Right atrium auricular region (tissue), 2 donors: ENCODE data around the gene SOBP. TPM values are rescaled to one million over a fixed set of nuclear protein-coding genes. Genes with fewer than 3 reads are reported as not detected.

Source experiments
- DNase-seq: peaks from one replicate; pipeline ENCODE4 v3.0.0-alpha.2; 2019; ENCODE audit warnings: low spot score
- H3K27ac ChIP-seq, 2 donors: fragments of 200-600 bp; sonication (generic); 1 replicate in 1 of 2; 2 replicates in 1 of 2; pipeline ENCODE4 v1.5.1; 2016 to 2019
- H3K27me3 ChIP-seq, 2 donors: fragments of 200-600 bp; sonication (generic); one replicate each; pipeline versions ENCODE4 v1.5.1 to v1.6.0; 2017 to 2019
- H3K36me3 ChIP-seq: fragments of 200-600 bp; sonication (generic); one replicate; pipeline ENCODE4 v1.5.1; 2016
- H3K4me1 ChIP-seq, 2 donors: fragments of 200-600 bp; sonication (generic); one replicate each; pipeline versions ENCODE4 v1.5.1 to v1.6.0; 2017 to 2019
- H3K4me3 ChIP-seq, 2 donors: fragments of 200-600 bp; sonication (generic); 1 replicate in 1 of 2; 2 replicates in 1 of 2; pipeline ENCODE4 v1.5.1; 2017 to 2019; ENCODE audit warnings: mild to moderate bottlenecking in 1 of 2, moderate library complexity in 1 of 2
- H3K9me3 ChIP-seq, 2 donors: fragments of 200-600 bp; sonication (generic); one replicate each; pipeline ENCODE4 v1.5.1; 2019
- CTCF ChIP-seq, 2 donors: fragments of 200-600 bp; sonication (generic); IDR thresholded peaks; one replicate each; pipeline ENCODE4 v1.5.1; 2019; ENCODE audit warnings: antibody characterized with exemption in 2 of 2
- total RNA-seq, 2 donors: library from RNA; depleted of rRNA; stranded (reverse); fragments of >200 nt; gene quantifications; one replicate each; pipeline ENCODE4 v1.1.0, GENCODE V29; 2016

SOBP gene
- total RNA-seq, 2 donors from 2014 or later = 8.2 to 8.5 TPM

- H3K4me3 ChIP-seq = peak overlapping the region; percentile 80 to 81
- TF ChIP-seq CTCF (IDR thresholded peaks at IDR 0.05) = no peak
- no peaks in the 10 kb centered on the region for H3K27me3 ChIP-seq
- no peaks in the 10 kb centered on the region for H3K36me3 ChIP-seq
- no peaks in the 10 kb centered on the region for H3K9me3 ChIP-seq
- peak overlapping the region; percentile 91 for H3K27ac ChIP-seq
- peak; percentile 78 for DNase-seq
- H3K4me1 ChIP-seq = peaks cover 0 to 58% of the 10 kb centered on the region in 2 donors
These were observed 1.3 kb downstream of the SOBP start for GRCh38 chr6:107491138-107491609.

GRCh38 chr6:107491760-107492660 lies 2.1 kb downstream of the SOBP start:
- H3K4me3 ChIP-seq = peak overlapping the region; percentile 80 to 81
- H3K36me3 ChIP-seq = no peaks in the 10 kb centered on the region
- H3K4me1 ChIP-seq = peaks cover 0 to 66% of the 10 kb centered on the region in 2 donors
- peak overlapping the region; percentile 91 for H3K27ac ChIP-seq
- TF ChIP-seq CTCF (IDR thresholded peaks at IDR 0.05) = no peak
- DNase-seq = peak; percentile 67
- no peaks in the 10 kb centered on the region for H3K9me3 ChIP-seq
- no peaks in the 10 kb centered on the region for H3K27me3 ChIP-seq

- no peaks in the 10 kb centered on the region for H3K36me3 ChIP-seq
- peak overlapping the region; percentile 91 for H3K27ac ChIP-seq
- DNase-seq = no peak
- H3K4me1 ChIP-seq = peaks cover 0 to 68% of the 10 kb centered on the region in 2 donors
- TF ChIP-seq CTCF (IDR thresholded peaks at IDR 0.05) = no peak
- no peaks in the 10 kb centered on the region for H3K9me3 ChIP-seq
- H3K4me3 ChIP-seq = peak overlapping the region; percentile 80 to 81
- H3K27me3 ChIP-seq = no peaks in the 10 kb centered on the region
These were observed 3.5 kb downstream of the SOBP start for GRCh38 chr6:107493158-107494057.

GRCh38 chr6:107495196-107495643 lies 5.3 kb downstream of the SOBP start:
- H3K27me3 ChIP-seq = no peaks in the 10 kb centered on the region
- H3K36me3 ChIP-seq = no peaks in the 10 kb centered on the region
- H3K4me3 ChIP-seq = peak overlapping the region in 1 of 2 donors; percentile 7
- no peaks in the 10 kb centered on the region for H3K9me3 ChIP-seq
- H3K27ac ChIP-seq = peak overlapping the region; percentile 91
- no peak for DNase-seq
- no peak for TF ChIP-seq CTCF (IDR thresholded peaks at IDR 0.05)
- peaks cover 0 to 76% of the 10 kb centered on the region in 2 donors for H3K4me1 ChIP-seq

DNA sequence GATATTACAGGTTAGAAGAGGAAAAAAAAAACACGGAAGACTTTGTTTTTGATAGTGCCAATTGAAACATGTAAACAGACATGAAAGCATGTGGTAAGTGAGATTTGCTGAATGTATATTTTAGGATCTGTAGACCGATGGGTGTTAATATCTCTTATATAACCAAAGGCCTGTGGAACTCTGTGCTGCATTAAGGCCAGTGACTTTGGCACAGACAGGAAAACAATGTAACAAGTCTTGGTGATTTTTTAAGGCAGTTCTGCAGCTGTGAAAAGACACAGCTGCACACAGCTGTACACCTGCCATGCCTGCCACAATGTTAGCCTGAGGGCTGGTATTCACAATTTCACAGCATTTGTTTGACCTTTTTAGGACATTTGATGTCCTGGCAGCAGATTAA lies 6.1 kb downstream of the SOBP start:
- Histone ChIP-seq H3K4me3 (no peak overlapping the region), H3K36me3 (no peaks in the 10 kb centered on the region), H3K4me1 (peaks cover 0 to 76% of the 10 kb centered on the region in 2 donors), H3K27me3 (no peaks in the 10 kb centered on the region), H3K9me3 (no peaks in the 10 kb centered on the region), H3K27ac (peak overlapping the region; percentile 91)
- TF ChIP-seq CTCF (IDR thresholded peaks at IDR 0.05) = no peak
- no peak for DNase-seq
